HG03521 (cell line): Measurements from ENCODE around the gene LSMEM2.
"Not testable (repeated sequence)": the region's sequence is repeated elsewhere in the genome, so short reads cannot be mapped to it uniquely, and the experiment has no call there.

Experiments used
- ATAC-seq: cut with Tn5 transposase; IDR thresholded peaks from one replicate; pipeline ENCODE4 v1.9.1; 2021; ENCODE audit warnings: mild to moderate bottlenecking, moderate library complexity; ENCODE audit not compliant: unreplicated experiment

LSMEM2 gene

DNA sequence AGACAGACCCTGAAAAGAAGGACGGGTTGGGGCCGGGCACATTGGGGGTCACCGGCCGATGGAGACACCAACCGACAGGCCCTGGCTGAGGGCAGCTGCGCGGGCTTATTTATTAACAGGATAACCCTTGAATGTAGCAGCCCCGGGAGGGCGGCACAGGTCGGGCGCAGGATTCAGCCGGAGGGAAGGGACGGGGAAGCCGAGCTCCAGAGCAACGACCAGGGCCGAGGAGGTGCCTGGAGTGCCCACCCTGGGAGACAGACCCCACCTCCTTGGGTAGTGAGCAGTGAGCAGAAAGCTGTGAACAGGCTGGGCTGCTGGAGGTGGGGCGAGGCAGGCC, 2.2 kb upstream of the LSMEM2 start:
- ATAC-seq: no peak

DNA sequence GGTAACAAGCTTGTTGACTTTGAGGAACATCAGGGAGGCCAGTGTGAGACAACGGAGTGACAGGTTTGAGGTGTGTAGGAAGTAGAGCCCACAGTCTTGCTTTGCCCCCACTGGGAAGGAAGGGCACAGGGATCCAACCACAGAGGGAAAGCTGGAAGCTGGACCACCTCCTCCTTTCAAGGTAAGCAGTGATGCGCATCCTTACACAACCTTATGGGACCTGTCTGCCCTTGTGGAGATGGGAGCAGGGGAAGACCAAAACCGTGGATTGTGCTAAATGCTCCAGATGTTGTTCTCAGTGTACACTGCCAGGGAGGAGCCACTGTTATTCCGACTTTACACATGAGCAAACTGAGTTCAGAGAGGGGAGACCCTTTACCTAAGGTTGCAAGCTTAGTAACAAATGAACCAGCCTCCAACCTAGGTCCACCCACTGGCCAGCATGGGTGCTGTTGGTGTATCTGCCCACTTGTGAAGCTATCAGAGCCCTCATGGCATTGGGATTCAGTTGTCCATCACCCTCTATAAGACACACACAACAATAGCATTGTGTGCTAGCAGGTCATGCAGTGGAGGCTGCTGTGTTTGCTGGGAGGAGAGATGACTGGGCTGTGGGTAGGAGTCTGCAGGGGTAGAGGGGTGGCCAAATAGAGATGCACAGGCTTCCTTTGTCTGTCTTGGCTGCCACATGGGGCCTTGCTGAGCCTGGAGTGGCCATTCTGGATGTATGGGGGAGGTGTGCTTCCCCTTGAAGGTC, 586 bp upstream of the LSMEM2 start:
- ATAC-seq: no peak

DNA sequence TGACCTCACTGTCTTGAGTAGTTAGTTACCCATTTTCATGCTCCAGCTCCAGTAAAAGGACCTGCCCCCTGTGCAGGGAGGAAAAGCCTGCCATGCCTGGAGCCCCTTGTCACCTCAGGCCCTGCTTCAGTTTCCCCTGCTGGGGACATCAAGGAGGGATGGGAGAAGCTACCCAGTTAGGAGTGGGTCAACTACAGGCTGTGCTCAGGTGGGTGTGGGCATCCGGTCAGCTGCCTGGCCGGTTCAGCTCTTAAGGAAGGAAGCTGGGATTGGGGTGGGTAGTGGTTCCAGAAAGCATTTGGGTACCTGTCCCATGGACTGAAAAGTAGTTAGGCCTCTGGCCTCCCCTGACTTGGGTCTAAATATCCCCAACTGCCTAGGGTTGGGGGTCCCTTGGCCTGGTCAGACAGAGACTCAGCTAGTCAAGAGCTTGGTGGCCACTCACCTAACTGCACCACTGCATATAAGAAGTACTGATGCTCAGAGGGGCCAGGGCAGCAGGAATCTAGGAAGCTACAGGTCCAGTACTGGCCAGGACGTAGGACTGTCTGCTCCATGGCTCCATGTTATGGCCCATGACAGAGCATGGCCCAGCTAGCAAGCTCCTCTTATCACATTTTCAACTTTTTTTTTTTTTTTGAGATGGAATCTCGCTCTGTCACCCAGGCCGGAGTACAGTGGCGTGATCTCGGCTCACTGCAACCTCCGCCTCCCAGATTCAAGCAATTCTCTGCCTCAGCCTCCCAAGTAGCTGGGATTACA, 549 bp downstream of the LSMEM2 start:
- no peak for ATAC-seq

DNA sequence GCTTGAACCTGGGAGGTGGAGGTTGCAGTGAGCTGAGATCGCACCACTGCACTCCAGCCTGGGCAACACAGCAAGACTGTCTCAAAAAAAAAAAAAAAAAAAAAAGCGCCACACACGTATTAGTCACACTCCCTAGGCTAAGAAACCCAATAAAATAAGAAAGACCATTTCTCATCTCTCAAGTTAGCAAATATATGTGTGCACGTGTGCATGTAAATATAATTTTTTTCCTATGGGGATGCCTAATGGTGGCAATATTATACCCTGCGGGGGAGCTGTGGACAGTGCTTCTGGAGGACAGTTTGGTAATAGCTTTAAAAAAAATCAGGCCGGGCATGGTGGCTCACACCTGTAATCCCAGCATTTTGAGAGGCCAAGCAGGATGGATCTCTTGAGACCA, 5.2 kb downstream of the LSMEM2 start:
- not testable (repeated sequence) for ATAC-seq

DNA sequence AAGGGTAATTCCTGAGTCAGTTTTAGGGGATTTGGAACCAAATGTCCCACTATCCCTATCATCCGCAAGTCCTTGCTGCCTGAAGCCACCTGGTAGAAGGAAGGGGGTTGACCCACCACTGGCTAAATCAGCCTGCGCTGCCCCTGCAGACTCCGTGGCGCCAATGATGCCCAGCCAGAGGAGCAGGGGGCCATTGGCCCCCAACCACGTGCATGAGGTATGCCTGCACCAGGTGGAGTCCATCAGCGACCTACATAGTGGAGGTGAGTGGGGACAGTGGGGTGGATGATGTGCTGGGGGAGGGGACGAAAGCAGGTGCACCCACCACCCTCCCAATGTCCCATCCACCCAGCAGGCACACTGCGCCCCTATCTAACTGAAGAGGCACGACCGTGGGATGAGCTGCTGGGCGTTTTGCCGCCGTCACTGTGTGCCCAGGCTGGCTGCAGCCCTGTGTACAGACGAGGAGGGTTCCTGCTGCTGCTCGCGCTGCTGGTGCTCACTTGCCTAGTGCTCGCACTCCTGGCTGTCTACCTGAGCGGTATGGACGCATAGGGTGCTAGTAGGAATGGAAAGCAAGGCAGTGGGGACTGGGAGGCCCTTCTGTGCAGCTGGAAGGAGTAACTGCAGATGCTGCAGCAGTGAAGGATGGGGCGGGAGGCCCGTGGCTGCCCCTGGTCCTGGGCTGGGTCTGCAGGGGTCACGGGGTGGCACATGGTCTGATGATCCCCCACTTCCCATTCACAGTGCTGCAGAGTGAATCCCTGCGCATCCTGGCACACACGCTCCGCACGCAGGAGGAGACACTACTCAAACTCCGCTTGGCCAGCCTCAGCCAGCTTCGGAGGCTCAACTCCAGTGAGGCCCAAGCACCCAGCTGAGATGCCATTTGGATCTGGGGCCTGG, 7.7 kb downstream of the LSMEM2 start:
- no peak for ATAC-seq

DNA sequence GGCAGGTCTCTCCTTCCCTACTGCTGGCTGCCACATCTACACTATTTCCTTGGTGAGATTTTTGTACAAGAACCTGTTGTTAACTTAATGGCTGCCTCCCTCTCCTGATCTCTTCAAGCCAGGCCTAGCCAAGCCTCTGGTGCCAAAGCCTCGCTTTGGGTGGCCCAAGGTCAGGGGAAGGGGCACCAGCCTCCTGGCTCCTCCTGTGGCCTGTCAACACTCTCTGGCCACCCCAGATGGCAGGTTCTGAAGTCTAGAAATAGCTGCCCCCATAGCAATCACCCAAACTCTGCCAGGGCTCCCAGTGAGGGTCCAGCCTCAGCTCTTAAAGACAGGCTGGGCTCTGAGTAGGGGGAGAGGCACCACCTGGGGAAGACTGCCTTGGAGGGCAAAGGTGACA, 8.4 kb downstream of the LSMEM2 start:
- no peak for ATAC-seq

DNA sequence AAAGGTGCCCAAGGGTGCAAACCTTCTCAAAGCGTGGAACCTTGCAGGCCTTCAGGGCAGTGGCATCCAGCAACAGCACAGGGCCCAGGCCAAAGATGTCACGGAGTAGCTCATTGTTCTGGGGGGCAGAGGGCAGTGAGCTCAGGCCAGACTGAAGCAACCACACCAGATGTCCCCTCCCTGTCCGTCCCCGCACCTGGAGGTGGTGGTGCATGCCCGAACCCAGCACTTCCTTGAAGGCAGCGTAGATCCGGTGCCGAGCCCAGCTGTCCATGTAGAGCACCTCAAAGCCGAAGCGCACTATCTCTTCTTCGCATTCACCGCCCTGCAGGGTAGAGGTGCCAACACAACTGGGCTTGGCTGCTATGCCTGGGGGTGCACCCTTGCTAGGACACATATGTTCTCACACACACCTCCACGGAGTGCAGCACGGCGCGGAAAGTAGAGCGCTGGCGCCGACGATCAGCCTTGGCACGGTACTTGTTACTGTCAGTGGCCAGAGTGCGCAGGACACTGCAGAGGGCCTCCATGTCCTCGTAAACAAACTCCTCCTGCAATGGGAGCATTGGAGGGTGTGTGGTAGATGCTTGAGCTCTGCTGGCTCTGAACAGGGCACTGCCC, 9.6 kb downstream of the LSMEM2 start:
- no peak for ATAC-seq

DNA sequence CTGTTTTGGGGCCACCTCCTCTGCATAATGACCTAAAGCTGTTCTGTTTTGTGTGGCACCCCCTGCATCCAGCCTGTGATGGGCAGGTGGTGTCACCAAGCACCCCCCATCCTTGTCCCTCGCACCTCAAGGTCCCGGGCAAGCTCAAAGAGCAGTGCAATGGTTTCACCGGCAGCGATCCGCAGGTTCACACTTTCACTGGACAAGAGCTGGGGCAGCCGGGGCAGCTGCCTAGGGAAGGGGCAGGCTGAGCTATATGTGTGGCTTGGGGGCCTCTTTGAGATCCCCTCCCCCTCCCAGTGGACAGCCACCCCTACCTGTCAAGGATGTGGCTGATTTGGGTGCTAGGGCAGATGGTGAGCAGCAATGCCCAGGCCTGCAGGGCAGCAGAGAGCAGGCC, 10.2 kb downstream of the LSMEM2 start:
- no peak for ATAC-seq

DNA sequence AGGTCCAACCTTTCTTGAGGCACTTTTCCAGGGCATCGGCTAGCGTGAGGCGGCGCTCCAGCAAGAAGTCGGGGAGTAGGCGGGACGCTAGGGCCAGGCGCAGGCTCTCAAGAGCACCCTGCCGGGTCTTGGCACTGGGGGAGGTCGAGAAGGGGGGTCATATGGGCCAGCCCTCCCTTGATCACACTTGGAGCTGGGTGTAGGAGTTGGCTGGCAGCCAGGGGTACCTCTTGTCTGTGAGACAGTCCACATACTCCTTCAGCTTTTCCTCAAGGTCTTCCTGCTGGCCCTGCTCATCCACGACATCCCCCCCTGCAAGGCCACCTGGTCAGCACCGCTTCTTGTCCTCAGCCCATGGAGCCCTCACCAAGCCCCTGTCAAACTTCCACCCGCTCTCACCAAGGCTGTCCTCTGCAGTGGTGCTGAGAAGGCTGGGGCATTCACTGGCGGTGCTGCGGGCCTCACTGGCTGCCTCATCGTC, 11.3 kb downstream of the LSMEM2 start:
- ATAC-seq: no peak

DNA sequence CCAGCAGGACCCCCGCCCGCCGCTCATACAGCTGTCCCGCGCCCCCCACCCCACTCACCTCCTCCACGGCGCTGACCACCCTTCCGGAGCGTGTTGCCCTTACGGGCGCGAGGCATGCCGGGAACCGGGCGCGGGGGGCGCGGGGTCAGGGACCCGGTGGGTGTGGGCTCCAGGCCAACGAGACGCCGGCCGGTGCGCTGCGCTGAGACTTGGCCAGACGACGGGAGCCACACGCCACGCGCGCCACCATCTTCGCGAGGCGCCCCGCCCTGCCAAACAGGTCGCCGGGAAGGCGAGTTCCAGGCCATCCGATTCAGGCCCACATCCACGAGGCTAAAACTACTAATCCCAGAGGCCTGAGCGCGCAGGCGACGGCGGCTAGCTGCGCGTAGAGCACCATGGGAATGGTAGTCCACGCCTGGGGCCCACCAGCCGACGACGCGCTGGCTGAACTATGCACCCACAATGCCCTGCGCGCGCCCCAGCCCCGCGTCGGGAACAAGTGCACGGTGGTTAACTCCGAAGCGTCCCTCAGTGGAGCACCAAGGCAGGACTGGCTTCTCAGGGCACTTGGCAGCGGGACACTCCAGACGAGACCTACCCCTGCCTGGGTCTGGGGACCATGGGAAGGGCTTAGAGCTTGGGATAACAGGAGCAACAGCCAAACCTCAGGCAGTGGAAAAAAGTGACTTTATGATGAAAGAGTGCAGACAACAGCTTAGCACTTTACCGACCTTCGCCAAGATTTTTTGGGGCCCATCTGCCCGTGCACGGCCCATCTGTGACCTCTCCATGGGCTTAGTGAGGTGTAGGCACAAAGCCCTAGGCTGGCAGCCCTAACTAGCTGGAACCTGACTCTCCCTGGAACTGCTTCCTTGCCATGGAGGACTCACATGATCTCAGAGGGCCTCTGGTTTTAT, 13.5 kb downstream of the LSMEM2 start, which contains the start of gene IFRD2:
IFRD2 (minus strand) TSS at position 271 of the 920 bp plus-strand sequence; CDS start at position 116, 155 bp downstream.
- peak; percentile 96 for ATAC-seq

DNA sequence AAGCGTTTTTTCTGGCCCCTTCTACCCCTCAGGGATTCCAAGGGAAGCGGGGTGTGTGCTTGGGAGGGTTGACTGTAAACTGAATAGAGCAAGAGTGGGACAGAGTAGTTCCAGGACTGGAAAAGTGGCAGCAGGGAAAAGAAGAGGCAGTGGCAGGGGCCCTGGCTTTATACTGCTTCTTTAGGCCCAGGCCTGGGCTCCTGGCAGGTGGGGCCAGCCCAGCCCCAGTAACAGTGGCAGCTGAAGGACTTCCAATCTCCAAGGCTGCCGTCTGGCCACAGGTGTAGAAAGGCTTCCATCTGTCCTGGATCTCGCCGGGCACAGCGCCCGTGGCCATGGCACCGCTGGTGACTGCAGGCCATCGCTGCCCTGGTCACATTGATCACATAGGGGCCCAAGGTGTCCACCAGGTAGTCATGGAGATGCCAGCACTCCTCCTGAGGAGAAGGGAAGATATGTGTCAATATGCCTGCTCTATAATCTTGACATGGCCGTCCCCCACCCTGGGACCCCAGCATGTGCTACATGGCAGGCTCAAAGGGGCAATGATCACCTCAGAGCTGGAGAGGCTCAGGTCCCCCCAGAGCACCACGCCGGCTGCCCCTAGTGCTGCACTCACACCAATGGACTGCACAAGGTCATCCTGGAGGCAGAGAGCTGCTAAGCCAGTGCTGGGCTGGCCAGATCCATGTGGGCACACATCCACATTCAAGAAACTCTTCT, 14.4 kb downstream of the LSMEM2 start:
- ATAC-seq: no peak

DNA sequence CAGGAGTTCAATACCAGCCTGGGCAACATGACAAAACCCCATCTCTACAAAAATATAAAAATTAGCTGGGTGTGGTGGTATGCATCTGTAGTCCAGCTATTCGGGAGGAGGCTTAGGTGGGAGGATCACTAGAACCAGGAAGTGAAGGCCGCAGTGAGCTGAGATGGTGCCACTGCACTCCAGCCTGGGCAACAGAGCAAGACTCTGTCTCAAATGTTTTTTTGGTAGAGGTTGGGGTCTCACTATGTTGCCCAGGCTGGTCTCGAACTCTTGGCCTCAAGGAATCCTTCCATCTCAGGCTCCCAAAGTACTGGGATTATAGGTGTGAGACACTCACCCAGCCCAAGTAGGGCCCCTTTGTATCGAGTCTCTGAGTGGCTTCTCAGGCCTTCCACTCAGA, 15.2 kb downstream of the LSMEM2 start:
- no peak for ATAC-seq

DNA sequence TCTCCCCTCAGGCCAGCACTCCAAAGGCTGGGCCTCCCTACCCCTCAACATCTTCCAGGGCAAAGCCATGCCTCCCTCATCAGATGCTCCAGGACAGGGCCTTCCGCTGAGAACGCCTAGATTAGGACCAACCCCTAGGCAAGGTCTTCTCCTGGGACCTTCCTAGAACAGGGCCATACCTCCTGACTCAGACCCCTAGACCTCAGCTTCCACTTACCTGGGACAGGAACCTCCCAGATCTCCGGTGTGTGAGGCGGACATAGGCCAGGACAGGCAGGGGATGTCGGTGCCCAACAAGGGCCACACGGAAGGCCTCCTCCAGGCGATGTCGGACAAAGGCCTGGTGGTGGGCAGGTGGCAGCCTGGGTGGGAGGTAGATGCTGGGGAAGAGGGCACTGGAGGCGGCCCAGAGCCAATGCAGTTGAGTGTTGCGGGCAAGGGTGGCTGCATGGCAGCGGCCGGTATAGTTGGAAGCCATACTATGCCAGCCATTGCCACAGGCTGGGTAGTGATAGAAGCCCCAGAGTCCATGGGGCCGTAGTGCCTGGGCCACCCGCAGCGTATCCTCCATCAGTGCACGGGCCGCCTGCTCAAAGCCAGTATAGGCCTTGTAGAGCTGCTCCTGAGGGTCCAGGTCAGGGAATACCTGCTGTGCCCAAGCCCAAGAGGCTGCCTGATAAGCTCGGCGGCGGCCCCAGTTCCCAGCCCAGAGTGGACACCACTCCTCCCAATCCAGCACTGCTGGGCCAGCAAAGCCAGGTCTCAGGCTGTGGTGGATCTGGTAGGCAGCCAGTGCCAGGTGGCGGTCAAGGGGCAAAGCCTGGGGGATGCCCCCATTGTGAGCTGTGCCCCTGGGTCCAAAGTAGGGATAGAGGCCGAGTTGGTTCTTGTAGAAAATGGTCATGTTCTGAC, 15.9 kb downstream of the LSMEM2 start:
- ATAC-seq: no peak

DNA sequence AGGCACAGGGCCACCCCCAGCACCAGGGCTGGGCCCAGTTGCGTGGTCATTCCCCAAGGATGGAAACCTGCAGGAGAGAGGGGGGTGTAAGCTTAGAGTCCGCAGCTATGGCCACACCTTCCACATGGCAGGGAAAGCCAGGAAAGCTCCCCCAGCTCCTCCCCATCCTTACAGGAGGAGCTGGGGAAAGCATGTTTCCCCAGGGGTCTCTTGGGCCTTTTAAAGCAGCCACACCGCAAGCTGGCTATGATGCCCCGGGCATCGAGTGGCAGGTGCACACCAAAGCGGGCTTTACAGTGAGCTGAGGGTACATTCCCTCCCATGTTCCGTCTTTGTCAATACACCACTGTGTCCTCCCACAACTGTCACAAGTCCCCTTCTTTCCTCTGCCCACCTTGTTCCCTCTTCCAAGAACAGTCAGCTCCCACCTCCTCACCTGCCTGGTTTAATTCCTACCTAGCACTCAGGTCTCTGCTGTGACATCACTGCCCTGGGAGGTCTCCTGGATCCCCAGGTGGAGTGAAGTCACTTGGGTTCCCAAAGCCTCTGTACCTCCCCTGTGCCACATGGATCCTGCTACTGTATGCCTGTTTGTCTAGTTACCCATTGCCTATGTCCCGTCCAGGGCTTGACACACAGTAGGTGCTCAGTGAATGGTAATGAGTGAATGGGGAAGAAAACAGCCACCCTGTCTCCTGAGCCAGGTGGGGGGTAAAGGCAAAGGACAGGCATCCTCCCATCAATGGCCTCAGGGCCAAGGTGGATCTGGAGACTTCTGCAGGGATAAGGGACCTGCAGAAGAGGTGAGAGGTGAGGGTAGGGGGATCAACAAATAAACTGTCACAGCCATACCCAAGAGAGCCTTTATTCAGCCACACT, 16.9 kb downstream of the LSMEM2 start:
- ATAC-seq: no peak

DNA sequence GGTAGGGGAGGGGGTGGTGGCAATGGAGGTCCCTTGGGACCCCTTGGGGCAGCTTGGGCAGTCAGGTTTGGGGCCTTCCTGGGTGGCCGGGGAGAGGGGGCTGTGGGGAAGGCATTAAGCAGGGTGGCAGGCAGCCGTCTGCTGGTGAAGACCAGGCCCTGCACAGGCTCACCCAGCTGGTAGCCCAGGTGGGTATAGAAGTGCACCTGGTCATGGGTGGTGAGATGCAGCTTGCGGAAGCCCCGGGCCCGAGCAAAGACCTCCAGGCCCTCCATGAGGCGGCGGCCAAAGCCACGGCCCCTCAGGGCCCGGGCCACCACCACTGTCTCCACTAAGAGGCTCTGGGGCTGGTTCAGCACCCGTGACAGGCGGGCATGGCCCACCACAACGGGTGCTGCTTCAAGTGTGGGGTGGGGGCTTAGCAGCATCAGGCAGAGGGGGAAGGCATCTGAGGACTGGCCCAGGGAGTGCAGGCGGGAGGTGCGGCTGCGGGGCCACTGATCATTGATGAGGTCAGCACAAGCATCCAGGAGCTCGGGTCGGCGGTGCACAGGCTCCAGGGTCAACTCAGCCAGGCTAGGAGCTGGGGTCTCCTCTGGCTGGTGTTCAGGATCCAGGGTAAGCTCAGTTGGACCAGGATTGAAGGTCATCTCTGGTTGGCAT, 18.0 kb downstream of the LSMEM2 start:
- ATAC-seq: no peak

DNA sequence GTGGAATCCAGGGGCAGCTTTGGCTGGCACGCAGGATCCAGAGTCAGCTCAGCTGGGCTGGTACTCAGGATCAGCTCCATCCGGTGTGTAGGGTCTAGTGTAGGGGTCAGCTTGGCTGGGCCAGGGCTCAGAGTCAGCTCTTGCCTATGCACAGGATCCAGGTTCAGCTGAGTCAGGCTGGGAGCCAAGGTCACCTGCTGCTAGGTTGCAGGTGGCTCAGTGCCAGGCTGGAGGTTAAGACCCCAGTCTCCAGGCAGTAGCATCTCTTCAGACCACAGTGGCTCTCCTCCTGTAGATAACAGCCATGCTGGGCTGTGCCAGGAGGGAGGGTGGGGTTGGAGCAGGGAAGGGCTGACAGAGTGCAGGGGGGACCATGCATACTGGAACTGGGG, 18.5 kb downstream of the LSMEM2 start:
- ATAC-seq: no peak
